ENCODE measurements around the gene ANO5.

GRCh38 chr11:22194907-22195306 is 2.0 kb downstream of the ANO5 start:
- no peak for TF ChIP-seq FOS (IDR thresholded peaks at IDR 0.05; ENCODE audit: borderline replicate concordance, insufficient read depth, low read length)
- TF ChIP-seq POLR2A (IDR thresholded peaks at IDR 0.05; ENCODE audit: low read depth, low read length): no peak
- TF ChIP-seq CTCF (IDR thresholded peaks at IDR 0.05; ENCODE audit: extremely low read depth in 1 of 2, insufficient read depth in 1 of 2, low read depth in 1 of 2, low read length in 2 of 2): no peak
- TF ChIP-seq EZH2 (IDR thresholded peaks at IDR 0.05; ENCODE audit: borderline replicate concordance, low read depth, low read length, severe bottlenecking): no peak
- no peak for TF ChIP-seq POLR2AphosphoS5 (IDR thresholded peaks at IDR 0.05; ENCODE audit: insufficient read depth, low read depth, low read length)
- TF ChIP-seq JUN (IDR thresholded peaks at IDR 0.05; ENCODE audit: borderline replicate concordance, insufficient read depth, insufficient read length, low read depth): no peak
- no peak for TF ChIP-seq MAX (IDR thresholded peaks at IDR 0.05; ENCODE audit: insufficient read depth, insufficient read length)
